Thoracic aorta (tissue), 2 donors: ENCODE results near the gene KRTAP5-3. TPM values are rescaled to one million over a fixed set of nuclear protein-coding genes. Genes with fewer than 3 reads are reported as not detected.

Source experiments
- ATAC-seq: fragments of 150-250 bp; one replicate; pipeline ENCODE4 v1.8.0; 2017; ENCODE audit warnings: low read depth; ENCODE audit not compliant: insufficient number of reproducible peaks, low FRiP score
- DNase-seq: peaks from one replicate; pipeline ENCODE4 v3.0.0-alpha.2; 2020; ENCODE audit warnings: low spot score
- H3K27ac ChIP-seq, 2 donors: fragments of 200-600 bp; sonication (generic); 1 replicate in 1 of 2; 2 replicates in 1 of 2; pipeline ENCODE4 v1.5.1; 2016; ENCODE audit warnings: mild to moderate bottlenecking in 2 of 2, moderate library complexity in 2 of 2
- H3K27me3 ChIP-seq: fragments of 200-600 bp; sonication (generic); replicated peaks from 2 replicates; pipeline ENCODE4 v1.6.0; 2016; ENCODE audit warnings: mild to moderate bottlenecking; ENCODE audit not compliant: insufficient read depth
- H3K36me3 ChIP-seq: fragments of 200-600 bp; sonication (generic); one replicate; pipeline ENCODE4 v1.5.1; 2016
- H3K4me1 ChIP-seq, 2 donors: fragments of 200-600 bp; sonication (generic); 1 replicate in 1 of 2; 2 replicates in 1 of 2; pipeline versions ENCODE4 v1.5.1 to v1.6.0; 2016; ENCODE audit warnings: low read depth in 2 of 2, mild to moderate bottlenecking in 1 of 2; ENCODE audit not compliant: control insufficient read depth in 1 of 2
- H3K4me3 ChIP-seq: fragments of 200-600 bp; sonication (generic); 2 replicates; pipeline ENCODE4 v1.5.1; 2016; ENCODE audit warnings: mild to moderate bottlenecking
- H3K9me3 ChIP-seq: fragments of 200-600 bp; sonication (generic); 2 replicates; pipeline ENCODE4 v1.5.1; 2016
- CTCF ChIP-seq: fragments of 200-600 bp; sonication (generic); IDR thresholded peaks from one replicate; pipeline ENCODE4 v1.5.1; 2019; ENCODE audit warnings: antibody characterized with exemption
- total RNA-seq, 2 donors: library from RNA; depleted of rRNA; stranded (reverse); fragments of >200 nt; gene quantifications; one replicate each; pipeline versions ENCODE4 v1.1.0 to v1.2.3, GENCODE V29; 2016

The KRTAP5-3 gene
- total RNA-seq, 2 donors from 2014 or later: not detected

- Histone ChIP-seq H3K4me3 (no peak overlapping the region), H3K36me3 (no peaks in the 10 kb centered on the region), H3K27ac (no peak overlapping the region), H3K4me1 (no peaks in the 10 kb centered on the region), H3K9me3 (no peaks in the 10 kb centered on the region), H3K27me3 (no peaks in the 10 kb centered on the region)
- DNase-seq (no peak), ATAC-seq (no peak)
- no peak for TF ChIP-seq CTCF
These were observed 28.2 kb upstream of the KRTAP5-3 start for GRCh38 chr11:1636291-1636950.

GRCh38 chr11:1633864-1634263 is 25.6 kb upstream of the KRTAP5-3 start:
- H3K27me3 ChIP-seq: peaks cover 7% of the 10 kb centered on the region
- no peak for ATAC-seq
- H3K36me3 ChIP-seq: no peaks in the 10 kb centered on the region
- H3K4me3 ChIP-seq: no peak overlapping the region
- no peaks in the 10 kb centered on the region for H3K9me3 ChIP-seq
- no peaks in the 10 kb centered on the region for H3K4me1 ChIP-seq
- DNase-seq: no peak
- TF ChIP-seq CTCF: no peak
- no peak overlapping the region for H3K27ac ChIP-seq

GRCh38 chr11:1632053-1632714 is 23.9 kb upstream of the KRTAP5-3 start:
- H3K27me3 ChIP-seq: peaks cover 7% of the 10 kb centered on the region
- no peak overlapping the region for H3K27ac ChIP-seq
- DNase-seq (no peak), ATAC-seq (no peak)
- H3K4me3 ChIP-seq: no peak overlapping the region
- no peak for TF ChIP-seq CTCF
- no peaks in the 10 kb centered on the region for H3K36me3 ChIP-seq
- H3K4me1 ChIP-seq: no peaks in the 10 kb centered on the region
- H3K9me3 ChIP-seq: no peaks in the 10 kb centered on the region

- TF ChIP-seq CTCF: no peak
- Histone ChIP-seq H3K4me1 (no peaks in the 10 kb centered on the region), H3K4me3 (no peak overlapping the region), H3K27me3 (peaks cover 7% of the 10 kb centered on the region), H3K9me3 (no peaks in the 10 kb centered on the region), H3K27ac (no peak overlapping the region), H3K36me3 (no peaks in the 10 kb centered on the region)
- DNase-seq: no peak
- ATAC-seq: no peak
These were observed 22.9 kb upstream of the KRTAP5-3 start for GRCh38 chr11:1631066-1631568.

GRCh38 chr11:1630271-1630670 is 22.0 kb upstream of the KRTAP5-3 start:
- Histone ChIP-seq H3K27me3 (peaks cover 7% of the 10 kb centered on the region), H3K27ac (no peak overlapping the region), H3K9me3 (no peaks in the 10 kb centered on the region), H3K36me3 (no peaks in the 10 kb centered on the region), H3K4me3 (no peak overlapping the region), H3K4me1 (no peaks in the 10 kb centered on the region)
- no peak for TF ChIP-seq CTCF
- no peak for DNase-seq
- ATAC-seq: no peak
